HuH-7.5 (cell line): ENCODE measurements around the gene USP24.
"Not testable (repeated sequence)": the region's sequence is repeated elsewhere in the genome, so short reads cannot be mapped to it uniquely, and the experiment has no call there.

ENCODE experiments used
- DNase-seq: peaks from one replicate; pipeline ENCODE4 v3.0.0; 2011; ENCODE audit warnings: low spot score

USP24 gene

DNA sequence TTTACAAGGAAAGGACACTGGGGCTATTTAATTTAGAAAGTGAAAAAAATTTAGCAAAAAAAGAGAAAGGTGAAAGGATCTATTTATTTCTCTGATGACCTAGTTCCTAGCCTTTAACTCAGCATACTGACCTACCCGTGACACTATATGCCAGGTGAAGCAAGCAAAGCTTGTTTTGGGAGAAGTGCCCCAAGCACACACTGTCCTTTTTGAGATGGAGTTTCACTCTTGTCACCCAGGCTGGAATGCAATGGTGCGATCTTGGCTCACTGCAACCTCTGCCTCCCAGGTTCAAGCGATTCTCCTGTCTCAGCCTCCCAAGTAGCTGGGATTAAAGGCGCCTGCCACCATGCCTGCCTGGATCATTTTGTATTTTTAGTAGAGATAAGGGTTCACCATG lies 14.6 kb upstream of the USP24 start:
- DNase-seq: not testable (repeated sequence)

- DNase-seq: no peak
Measured at GRCh38 chr1:55225228-55225627, 10.1 kb upstream of the USP24 start.

GRCh38 chr1:55224729-55225128 lies 9.6 kb upstream of the USP24 start:
- DNase-seq: no peak

DNA sequence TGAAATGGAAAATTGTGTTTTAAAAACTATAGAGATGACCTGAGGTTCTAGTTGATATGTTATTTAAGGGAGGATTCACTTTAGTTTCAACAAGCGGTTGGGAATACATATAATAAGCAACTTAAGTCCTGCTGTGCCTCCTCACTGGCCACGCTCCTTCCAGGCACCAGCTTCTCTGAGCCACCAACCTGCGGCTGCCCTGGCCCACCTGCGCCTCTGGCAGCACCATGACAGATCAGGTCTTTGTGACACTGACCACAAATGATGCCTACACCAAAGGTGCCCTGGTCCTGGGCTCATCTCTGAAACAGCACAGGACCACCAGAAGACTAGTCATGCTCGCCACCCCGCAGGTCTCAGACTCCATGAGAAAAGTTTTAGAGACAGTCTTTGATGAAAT lies 7.0 kb upstream of the USP24 start:
- DNase-seq: no peak

GRCh38 chr1:55217226-55217986 lies 2.2 kb upstream of the USP24 start:
- no peak for DNase-seq

DNA sequence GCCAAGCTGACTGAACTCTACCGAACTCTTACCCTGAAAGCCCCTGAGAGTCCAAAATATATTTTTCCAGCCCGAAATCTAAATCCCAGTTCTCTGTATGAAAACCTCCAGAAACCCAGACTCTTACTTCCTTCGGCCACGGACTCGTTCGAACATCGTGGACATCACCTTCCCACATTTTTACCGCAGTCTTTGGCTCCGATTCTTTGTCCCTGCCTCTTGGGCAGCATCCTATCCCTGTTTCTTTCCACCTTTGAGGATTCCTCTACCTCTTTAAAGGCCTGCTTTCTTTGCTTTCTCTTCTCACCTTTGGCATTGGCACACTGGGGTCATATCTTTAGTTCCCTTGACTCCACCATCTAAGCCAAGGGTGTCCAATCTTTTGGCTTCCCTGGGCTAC lies 932 bp upstream of the USP24 start:
- DNase-seq: no peak

DNA sequence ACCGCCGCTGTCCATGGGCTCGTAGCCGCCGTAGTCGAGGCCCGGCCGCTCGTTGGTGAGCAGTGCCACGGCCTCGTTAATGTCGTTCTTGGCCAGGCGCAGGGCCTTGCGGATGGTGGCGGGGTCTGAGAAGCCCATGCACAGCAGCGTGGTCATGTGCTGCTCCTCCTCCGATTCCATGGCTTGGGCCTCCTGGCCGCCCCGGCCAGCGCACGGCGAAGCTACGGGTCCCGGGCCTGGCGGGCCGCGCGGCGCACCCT lies 300 bp downstream of the USP24 start:
- peak; percentile 51 for DNase-seq

DNA sequence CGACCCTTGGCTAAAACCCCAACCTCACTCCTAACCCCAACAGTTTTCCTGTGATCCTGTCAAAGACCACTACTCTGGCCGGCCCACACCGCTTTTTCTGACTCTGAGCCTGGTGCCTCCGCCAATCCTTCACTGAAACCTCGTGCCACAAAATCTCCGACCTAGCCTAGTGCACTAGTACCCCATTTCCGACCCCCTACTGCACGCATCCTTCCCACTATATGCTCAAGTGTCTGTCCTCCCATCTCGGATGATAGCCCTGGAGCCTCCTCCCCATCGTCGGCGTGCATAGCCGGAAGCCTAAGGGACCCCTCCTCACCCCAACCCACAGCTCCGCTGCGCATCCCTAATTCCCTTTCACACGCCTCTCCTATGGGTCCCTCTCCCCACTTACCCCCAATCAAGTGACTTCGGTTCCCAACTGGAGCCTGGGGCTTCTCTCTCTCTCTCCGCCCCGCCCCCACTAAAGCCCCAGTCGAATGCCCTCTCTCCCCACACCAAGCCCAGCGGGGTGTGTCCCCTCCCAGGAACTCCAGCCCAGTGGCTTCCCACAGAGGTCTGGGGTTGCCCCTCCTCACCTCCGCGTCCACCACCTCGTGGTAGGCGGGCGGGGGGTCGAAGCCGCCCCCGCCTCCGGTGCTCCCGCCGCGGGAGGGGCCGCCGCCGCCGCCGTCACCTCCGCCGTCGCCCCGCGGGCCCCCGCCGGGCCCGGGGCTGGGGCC lies 791 bp downstream of the USP24 start:
- peak; percentile 37 for DNase-seq

DNA sequence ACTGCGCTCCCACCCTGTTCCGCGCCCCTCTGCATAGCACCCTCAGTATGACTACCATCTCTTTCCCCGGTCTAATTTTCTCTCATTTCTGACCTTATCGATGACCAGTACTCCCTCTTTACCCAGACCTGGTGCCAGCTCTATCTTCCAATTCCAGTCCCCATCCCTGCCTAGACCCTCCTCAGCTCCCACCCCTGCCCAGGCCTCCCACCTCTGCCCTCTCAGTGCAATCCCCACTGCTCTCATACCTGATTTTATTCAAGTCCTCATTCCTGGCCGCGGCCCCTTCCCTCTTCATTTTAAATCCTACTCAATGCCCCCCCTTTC lies 1.3 kb downstream of the USP24 start:
- DNase-seq: no peak

DNA sequence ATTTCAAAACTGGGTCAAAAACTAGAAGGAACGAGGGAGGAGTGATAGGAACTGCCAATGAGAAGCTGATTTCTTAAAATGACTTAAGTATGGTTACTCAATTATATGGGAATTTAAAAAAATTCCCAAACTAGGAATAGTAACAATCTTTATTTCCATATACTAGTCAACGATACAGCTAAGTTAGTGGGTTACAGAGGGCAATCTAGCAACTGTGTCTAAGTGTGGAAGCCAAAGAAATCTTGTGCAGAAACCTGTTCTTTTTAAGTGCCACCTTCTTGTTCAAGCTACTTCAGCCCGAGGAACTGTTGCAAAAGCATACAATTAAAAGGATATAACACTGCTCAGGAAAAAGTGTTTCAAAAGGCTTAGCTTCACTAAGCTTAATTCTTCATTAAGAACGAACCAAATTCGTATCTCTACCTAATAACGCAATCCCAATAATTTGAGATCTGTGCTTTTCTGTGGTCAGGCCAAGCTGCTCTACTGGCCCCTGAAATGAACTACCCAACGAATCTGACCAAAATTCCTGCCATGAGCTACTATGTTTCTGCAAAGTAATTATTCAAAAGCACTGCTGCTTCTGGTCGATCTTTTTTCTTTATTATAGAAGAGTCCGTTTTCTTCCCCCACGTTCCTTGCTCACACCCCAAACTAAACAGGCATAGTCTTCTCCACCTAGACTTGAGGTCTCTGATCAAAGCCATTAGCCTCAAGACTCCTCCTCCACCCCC lies 1.8 kb downstream of the USP24 start:
- DNase-seq: no peak

- DNase-seq: no peak
Measured at GRCh38 chr1:55212349-55213150, 2.6 kb downstream of the USP24 start.

GRCh38 chr1:55211863-55212262 lies 3.3 kb downstream of the USP24 start:
- DNase-seq: no peak

DNA sequence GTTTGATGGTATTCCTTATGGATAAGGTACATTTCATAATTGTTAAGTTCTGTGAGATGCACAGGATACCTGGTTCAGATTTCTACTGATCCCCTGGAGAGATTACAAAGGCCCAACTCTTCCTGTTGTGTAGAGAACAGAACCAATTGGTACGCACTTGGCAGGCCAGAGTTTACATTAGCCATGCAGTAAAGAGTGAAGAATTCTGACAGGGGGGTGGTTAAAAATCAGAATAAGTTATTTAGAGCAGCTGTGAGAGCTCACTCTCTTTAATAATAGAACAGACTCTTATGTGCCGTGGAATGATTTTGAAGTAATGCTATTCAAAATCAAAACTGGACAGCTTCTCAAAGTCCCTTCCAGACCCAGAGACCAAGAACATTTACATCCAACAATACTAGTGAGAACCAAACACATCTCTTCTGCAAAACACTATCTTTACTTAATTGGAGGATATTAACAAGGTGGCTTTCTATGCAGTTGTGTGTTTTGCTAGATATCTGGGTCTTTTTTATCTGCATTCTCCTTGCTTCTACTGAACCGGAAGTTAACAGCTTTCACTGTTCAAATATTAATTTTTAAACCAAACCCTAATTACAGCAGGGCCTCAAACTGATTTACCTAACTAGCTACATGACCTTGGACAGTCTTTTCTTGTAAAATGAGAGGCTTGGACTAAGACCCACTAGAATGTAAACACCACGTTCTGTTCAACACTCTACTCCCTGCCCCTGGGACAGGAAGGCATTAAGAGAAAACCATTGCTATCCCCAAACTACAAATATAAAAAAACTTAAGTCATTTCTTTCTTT lies 4.0 kb downstream of the USP24 start:
- DNase-seq: no peak

DNA sequence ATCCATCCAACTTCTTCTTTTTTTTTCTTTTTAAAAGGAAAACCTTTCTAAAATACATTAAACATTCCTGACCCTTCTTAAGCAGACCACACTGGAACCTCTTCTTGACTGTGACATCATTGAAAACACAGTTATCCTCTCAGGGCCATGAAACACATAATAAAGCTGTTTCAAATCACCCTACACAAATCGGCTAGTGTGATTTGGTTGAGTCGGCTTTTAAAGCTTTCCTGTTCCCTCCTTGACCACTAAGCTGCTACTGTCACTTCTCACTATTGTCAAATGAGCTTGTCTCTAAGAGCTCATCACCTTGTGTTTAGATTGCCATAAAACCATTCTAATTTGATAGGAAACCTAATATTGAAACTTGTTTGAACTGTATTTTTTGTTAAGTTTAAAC lies 5.9 kb downstream of the USP24 start:
- no peak for DNase-seq

DNA sequence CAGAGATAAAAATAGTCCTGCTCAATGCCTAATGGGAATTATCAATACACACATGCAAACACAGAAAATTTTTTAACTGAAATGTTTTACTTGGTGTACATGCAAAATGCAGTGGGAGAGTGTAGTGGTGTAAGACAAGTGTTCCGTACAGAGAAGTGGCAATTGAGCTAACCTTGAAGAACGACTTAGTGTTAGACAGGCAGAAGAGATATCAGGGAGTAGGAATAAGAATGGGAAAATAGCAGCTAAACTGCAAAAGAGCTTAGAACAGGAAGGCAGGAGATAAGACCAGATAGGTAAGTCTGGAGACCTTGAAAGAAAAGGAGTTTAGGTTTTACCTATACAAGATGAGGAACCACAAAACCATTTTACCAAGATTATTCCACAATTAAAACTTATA lies 9.0 kb downstream of the USP24 start:
- no peak for DNase-seq

DNA sequence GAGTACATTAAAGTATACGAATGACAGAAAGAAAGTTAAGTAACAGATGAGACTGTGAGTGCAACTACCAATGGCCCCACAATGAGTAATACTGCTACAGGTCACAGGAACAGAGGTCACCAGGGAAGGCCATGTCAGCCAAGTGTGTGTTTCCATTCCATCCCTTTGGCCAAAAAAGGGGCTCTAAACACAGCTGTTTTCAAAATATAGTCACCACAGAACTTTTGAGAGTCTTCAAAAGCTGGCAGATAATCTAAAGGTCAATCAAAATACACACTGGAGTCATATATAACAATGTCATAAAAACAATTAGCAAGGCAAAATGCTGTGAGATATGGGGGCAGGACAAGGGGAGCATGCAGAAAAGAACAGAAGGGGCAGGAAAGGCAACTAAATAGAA lies 10.2 kb downstream of the USP24 start:
- DNase-seq: no peak

DNA sequence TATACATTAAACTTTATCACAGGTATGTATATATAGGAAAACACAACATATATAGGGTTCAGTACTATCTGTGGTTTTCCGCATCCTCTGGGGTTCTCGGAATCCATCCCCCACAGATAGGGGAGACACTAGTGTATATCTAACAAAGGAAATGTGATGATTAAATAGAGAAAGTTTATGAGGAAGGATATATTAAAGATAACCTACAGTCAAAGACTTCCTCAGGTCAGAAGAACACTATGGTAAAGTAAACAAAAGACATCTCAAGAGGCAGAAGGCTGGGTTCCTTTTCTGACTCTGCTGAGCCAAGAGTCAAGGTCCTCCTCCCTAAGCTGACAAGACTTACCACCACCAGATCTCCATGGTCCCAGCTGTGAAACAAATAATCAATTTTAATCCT lies 12.1 kb downstream of the USP24 start:
- DNase-seq: no peak

- no peak for DNase-seq
Measured at GRCh38 chr1:55200667-55201066, 14.5 kb downstream of the USP24 start.

DNA sequence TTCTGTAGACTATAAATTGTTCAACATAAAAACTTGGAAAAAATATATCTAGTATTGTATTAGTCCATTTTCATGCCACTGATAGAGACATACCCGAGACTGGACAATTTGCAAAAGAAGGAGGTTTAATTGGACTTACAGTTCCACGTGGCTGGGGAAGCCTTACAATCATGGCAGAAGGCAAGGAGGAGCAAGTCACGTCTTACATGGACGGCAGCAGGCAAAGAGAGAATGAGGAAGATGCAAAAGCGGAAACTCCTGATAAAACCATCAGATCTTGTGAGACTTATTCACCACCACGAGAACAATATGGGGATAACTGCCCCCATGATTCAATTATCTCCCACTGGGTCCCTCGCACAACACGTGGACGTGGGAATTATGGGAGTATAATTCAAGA lies 15.4 kb downstream of the USP24 start:
- DNase-seq: not testable (repeated sequence)

DNA sequence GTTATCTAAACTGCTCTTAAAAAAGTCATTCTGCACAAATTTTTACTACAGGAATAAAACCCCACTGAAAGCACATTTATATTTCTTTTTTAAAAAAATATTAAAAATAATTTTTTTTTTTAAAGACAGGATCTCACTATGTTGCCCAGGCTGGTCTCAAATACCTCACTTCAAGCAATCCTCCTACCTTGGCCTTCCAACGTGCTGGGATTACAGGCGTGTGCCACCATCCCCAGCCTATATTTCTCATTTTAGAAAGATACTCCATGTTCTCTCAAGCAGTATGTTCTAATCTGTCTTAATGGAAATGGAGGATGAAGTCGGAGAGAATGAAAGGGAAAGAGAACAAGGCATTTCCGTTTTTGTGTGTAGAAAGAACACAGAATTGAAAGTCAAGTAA lies 17.1 kb downstream of the USP24 start:
- DNase-seq: no peak

DNA sequence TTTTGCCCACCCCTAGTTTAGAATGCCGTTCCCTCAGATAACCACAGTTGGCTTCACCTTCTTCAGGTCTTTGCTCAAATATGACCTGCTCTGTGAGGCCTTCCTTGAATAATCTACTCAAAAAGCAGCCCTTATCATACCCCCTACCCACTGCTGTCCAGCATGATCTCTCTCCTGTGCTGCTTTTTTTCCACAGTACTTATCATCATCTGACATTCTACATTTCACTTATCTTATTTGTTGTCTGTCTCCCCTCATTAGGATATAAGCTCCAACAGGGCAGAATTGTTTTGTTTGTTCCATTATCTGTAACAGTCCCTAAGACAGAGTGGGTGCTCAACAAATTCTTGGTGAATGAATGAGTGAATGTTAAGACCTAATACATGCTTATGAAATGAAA lies 18.1 kb downstream of the USP24 start:
- no peak for DNase-seq
